ENCODE results near the gene DOCK2.

The DOCK2 gene

GRCh38 chr5:169691471-169691870, 54.4 kb downstream of the DOCK2 start:
- no peak for DNase-seq (ENCODE audit: low read depth)

- no peak for DNase-seq (ENCODE audit: low read depth)
These were observed 57.1 kb downstream of the DOCK2 start for GRCh38 chr5:169694091-169694625.

DNA sequence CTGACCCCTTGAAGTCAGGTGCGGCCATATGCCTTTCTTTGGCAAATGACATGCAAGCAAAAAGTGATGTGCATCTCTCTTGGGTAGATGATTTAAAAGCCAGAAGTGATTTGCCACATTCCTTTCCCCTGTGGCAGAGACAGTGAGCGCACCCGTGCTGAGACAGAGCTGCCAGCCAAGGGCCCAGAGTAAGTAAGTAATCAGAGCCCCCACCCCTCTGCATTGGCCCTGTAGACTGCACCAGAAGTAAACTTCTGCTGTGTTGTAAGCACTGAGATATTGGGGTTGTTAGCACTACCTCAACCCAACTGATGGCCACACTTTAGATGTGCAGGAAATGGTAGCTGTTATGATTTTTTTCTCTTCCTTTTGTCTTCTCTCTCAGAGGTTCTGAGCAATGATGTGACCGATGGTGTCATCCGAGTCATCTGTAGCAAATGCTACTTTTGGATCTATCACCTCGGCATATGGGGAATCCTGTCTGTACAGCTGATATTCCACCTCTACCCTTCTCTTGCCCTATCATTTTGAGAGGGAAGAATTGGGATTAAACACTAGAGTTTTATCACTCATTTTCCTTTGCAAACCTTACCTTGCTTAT, 58.0 kb downstream of the DOCK2 start:
- DNase-seq (ENCODE audit: low read depth): no peak

- DNase-seq (ENCODE audit: low read depth): peak; percentile 98
These were observed 58.9 kb downstream of the DOCK2 start for GRCh38 chr5:169695919-169696490.

DNA sequence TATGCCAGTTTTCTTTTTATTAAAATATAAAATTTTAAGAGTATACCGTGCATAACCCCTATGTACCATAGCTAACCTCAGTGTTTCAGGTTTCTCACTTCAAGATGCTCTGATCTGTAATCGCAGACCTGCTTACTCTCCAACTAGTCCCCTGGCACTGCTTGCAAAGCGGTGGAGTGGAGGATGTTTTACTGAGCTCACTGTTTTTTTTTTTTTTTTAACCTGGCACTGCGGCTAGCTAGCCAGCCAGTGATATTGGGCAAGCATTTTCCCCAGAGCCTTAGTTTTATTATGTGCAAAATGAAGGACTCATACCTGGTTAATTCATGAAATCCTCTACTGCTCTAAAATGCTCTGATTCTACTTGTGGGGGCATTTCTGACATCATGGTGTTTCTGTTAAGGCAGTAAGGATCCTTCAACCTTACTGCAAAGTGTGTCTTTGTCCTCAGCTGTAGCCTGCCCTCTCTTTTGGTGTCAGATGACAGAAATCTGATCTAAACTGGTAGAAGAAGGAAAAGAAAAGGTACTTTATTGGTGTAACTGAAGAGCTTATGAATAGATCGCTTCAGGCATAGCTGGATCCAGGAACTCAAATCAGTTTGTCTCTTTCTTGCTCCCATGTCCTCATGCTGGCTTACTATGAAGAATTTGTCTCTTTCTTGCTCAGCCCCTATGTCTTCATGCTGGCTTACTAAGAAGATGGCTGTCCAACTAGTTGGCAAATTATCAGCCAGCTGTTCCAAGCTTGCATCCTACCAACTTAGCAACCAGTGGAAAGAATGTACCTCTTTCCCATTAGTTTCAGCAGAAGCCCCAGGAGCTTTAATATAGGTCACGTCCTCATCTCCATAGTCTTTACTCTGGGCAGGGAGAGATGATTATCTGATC, 59.8 kb downstream of the DOCK2 start:
- no peak for DNase-seq (ENCODE audit: low read depth)

DNA sequence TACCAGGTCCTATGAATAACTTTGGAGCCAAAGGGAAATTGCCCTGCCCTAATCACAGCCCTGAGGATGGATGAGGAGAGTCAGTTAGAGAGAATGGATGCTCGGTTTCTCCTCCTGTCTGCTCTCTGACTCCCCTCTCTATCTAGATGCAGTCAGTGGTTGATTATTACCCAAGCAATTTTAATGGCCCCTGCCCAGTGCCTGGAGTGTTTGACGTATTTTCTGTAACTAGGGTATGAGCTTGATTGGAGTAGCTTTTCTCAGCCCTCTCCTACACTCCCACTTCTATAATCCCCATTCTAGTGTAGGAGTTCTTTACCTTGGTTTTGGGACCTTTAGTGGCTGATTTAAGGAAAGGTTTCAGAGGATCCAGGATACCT, 60.4 kb downstream of the DOCK2 start:
- no peak for DNase-seq (ENCODE audit: low read depth)

DNA sequence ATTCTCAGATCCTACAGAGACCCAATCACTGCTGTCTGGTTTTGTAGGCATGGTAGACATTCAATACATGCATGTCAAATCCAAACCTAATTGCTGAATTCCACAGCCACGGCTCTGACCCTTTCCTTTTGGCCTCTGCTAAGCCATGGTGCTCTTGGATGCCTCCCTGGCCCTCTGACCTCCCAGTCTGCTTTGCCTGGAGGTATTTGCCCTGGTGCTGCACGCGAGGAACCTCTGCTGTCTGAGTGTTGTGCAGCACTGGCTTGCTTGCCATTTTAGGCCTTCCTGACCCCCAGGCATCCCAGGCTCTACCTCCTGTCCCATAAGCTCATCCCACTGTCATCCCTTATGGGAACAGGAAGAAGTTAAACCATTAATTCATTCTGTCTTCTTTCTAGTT, 60.9 kb downstream of the DOCK2 start:
- no peak for DNase-seq (ENCODE audit: low read depth)

DNA sequence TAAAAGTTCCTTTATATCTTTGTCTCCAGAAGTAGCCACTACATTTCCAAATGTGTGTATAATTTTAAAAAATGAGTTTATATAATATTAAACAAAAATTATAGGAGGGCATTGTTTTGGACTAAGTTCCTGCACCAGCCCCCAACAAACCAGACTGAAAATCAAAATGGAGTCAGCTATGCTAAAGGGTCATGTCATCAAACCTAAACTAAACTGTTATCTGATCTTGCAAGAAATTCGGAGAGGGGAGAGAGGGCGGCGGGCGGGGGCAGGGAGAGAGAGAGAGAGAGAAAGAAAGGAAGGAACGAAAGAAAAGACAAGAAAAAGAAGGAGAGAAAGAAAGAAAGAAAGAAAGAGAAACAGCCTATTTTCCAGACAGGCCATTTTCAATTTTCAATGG, 63.5 kb downstream of the DOCK2 start:
- no peak for DNase-seq (ENCODE audit: low read depth)

- no peak for DNase-seq (ENCODE audit: low read depth)
These were observed 64.9 kb downstream of the DOCK2 start for GRCh38 chr5:169701910-169702451.

GRCh38 chr5:169702693-169703481, 65.8 kb downstream of the DOCK2 start:
- DNase-seq (ENCODE audit: low read depth): no peak

GRCh38 chr5:169703813-169704212, 66.7 kb downstream of the DOCK2 start:
- no peak for DNase-seq (ENCODE audit: low read depth)

DNA sequence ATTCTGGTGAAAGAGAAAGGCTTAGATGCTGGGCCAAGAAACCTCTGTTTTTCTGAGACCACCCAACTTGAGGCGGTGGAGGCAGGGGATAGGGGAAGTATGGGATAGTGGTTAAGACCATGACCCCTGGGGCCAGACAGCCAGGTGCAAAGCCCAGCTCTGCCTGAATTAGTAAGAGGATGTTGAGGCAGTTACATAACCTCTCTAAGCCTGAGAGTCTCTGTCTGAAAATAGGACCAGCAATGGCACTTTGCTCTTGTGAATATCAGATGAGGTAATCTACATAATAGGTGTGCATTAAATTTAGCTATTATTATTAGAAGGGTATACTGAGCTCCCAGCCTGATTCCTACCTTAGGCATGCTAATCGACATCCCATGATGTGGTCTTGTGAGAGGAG, 68.2 kb downstream of the DOCK2 start:
- DNase-seq (ENCODE audit: low read depth): no peak

DNA sequence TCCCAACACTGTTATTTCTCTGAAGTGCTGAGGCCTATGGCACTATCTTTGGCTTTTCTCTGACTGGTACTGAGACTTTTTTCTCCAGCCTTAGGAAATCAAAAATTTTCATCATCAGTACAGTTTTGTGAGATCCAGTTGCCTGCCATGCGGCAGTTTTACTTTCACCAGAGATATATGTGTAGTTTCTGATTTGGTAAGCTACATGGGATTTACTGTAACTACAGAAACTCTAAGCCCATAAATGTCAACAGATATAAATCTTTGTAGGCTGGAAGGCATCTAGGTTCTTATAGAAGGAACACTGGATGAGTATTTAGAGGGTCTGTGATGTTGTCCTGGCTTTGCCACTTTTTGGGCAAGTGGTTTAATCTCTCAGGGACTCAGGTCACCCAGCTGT, 69.0 kb downstream of the DOCK2 start:
- no peak for DNase-seq (ENCODE audit: low read depth)

- DNase-seq (ENCODE audit: low read depth): peak; percentile 62
These were observed 69.8 kb downstream of the DOCK2 start for GRCh38 chr5:169706758-169707450.

DNA sequence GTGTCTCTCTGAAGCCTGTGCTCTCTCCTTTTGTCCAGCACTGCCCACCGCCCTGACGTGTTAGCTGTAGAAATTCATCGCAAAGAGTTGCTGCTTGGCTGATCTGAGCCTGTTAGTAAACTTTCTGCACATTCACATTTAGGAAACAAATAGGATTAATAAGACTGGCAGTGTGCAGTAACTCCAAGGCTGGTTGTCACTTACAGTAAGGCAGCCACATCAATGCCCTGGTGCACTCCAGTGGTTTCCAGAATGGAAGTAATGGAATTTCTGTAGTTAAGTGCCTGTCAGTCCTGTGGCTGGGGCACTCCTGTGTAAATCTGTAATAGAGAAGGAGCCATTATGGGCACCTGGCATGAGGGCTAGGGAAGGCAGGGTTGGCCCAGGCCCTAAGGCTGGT, 70.6 kb downstream of the DOCK2 start:
- DNase-seq (ENCODE audit: low read depth): no peak

DNA sequence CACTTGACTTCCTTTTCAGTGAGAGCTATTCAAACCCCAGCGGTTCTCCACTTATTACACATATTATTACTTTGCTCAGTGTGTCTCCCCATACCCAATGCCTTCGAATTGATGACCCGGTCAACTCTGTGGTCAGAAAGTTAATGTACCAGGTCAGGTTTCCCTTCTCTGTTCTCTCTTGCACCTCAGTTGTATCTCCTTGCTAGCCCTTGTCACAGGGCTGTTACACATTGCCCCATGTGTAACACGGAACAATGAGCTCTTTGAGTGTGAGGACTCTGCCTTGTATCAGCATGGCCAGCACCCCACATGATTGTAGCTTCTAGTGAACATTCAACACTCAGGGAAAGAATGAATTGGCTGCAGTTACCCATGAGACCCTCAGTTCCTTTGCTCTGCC, 73.6 kb downstream of the DOCK2 start:
- no peak for DNase-seq (ENCODE audit: low read depth)

DNA sequence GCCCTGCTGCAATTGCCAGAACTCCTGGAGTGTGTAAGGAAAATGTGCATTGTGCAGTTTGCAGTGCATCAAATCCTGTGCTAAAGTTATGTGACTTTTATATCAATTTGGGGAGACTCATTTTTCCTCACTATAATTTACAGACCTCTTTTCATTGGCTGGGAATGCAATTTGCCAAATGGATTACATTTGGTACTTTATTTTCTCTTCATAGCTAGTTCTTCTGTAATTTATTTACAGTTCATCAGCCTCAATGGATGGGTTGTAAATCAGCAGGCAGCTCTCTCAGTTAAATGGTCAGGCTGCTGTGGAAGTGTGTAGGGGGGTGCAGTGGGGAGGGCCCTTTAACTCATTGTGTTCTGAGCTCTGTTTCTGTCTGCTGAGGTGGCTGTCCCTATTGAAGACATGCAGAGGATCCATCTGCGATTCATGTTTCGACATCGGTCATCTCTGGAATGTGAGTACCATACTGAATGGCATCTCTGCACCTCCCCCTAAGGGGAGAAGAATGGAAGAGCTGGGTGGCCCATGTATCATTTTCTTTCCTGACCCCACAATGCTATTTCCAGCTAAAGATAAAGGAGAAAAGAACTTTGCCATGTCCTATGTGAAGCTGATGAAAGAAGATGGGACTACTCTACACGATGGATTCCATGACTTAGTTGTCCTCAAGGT, 74.6 kb downstream of the DOCK2 start:
- DNase-seq (ENCODE audit: low read depth): no peak

DNA sequence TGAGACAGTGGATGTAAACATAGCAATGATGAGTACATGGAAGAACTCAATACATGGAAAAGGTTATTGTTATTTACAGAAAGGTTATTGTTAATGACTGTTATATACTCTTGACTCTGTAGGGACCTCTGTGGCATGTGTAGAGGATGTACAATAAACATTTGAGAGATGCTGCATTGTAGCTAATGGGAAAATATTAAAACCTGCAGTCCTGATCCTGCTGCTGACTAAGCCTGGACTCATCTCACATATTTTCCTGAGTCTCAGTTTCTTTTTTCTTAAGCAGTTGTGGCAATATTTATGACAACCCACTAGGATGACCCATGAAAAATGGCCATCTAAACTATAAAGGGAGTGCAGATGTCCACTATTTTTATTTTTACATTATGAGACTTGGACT, 75.4 kb downstream of the DOCK2 start:
- no peak for DNase-seq (ENCODE audit: low read depth)

DNA sequence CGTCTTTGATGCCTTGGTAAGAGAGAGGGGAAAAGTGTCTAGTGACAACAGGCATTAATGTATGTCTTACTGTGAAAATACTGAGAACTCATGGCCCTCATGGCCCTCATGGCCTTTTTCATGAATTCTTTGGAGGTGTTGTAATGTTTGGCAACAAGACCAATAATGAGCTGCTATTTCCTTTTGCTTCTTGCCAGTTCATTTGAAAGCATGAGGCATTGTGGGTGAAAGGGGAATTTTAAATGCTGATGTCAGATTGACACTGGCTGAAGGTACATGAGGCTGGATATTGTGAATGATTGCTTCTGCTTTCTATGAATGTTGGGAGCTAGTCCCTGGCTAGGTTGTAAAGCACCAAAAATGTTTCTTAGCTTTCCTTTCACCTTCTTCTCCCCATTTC, 79.2 kb downstream of the DOCK2 start:
- DNase-seq (ENCODE audit: low read depth): peak; percentile 58

- no peak for DNase-seq (ENCODE audit: low read depth)
These were observed 80.2 kb downstream of the DOCK2 start for GRCh38 chr5:169717288-169717687.

Data from GM04504 (cell line).